ENCODE measurements around the gene R3HDM4. TPM values are rescaled to one million over a fixed set of nuclear protein-coding genes. Genes with fewer than 3 reads are reported as not detected.

The R3HDM4 gene
- total and polyA plus RNA-seq, 10 of the 15 experiments (the other 5 are each of a cell fraction or from before 2014, with no cell fraction given) = 1.3 to 65.8 (median 27.7) TPM

- no peak overlapping the region for H3K9ac ChIP-seq (ENCODE audit: control insufficient read depth, insufficient read depth, low read length)
- no peak for TF ChIP-seq USF2 (IDR thresholded peaks at IDR 0.05; ENCODE audit: borderline replicate concordance, low read depth, low read length)
- TF ChIP-seq CHD4 (IDR thresholded peaks at IDR 0.05) = no peak
- TF ChIP-seq SP1 (IDR thresholded peaks at IDR 0.05; ENCODE audit: low read depth, low read length) = no peak
- TF ChIP-seq NFYA (IDR thresholded peaks at IDR 0.05; ENCODE audit: borderline replicate concordance, low read depth, low read length) = no peak
- TF ChIP-seq CBX5 (IDR thresholded peaks at IDR 0.05; ENCODE audit: low read depth) = no peak
- TF ChIP-seq KLF5 (IDR thresholded peaks at IDR 0.05; ENCODE audit: partially characterized antibody) = no peak
- no peak for TF ChIP-seq LARP7 (IDR thresholded peaks at IDR 0.05)
- TF ChIP-seq HDAC2 (IDR thresholded peaks at IDR 0.05) = no peak
- TF ChIP-seq TCF3 (IDR thresholded peaks at IDR 0.05; ENCODE audit: borderline replicate concordance, insufficient read depth, low read depth, low read length) = no peak
- no peak for TF ChIP-seq SUPT20H (IDR thresholded peaks at IDR 0.05; ENCODE audit: borderline replicate concordance, control insufficient read depth, low read depth, low read length)
- no peak for TF ChIP-seq SRF (IDR thresholded peaks at IDR 0.05; ENCODE audit: low read depth in 2 of 2, low read length in 2 of 2)
- no peak for TF ChIP-seq POLR2AphosphoS5 (IDR thresholded peaks at IDR 0.05; ENCODE audit: low read length)
- no peak for TF ChIP-seq POU2F2 (IDR thresholded peaks at IDR 0.05; ENCODE audit: borderline replicate concordance, low read depth, low read length)
- no peak for TF ChIP-seq EED (IDR thresholded peaks at IDR 0.05; ENCODE audit: low read depth)
- no peak for TF ChIP-seq ASH2L (IDR thresholded peaks at IDR 0.05; ENCODE audit: borderline replicate concordance, low read depth)
- no peak for TF ChIP-seq MAX (IDR thresholded peaks at IDR 0.05; ENCODE audit: low read depth, low read length)
- no peak overlapping the region for H2AFZ ChIP-seq (ENCODE audit: control insufficient read depth, low read depth, low read length)
- FAIRE-seq (no peak), DNase-seq (ENCODE audit: low read depth, low spot score) (no peak), ATAC-seq (no peak)
- ChIA-PET CTCF (interaction anchor here (0.6 to 1.3 kb wide), 2 partner anchors 10 to 29 kb away, joined by 3 to 4 read pairs; no protein-coding TSS in a partner anchor), RAD21 (ENCODE audit: unreplicated experiment) (no interaction called here), POLR2A (interaction anchor here (0.5 kb wide), 1 partner anchor 92 kb away, joined by 3 read pairs; no protein-coding TSS in a partner anchor), SMC1A (ENCODE audit: uncharacterized antibody, unreplicated experiment) (interaction anchor here (0.5 to 3.0 kb wide), 2 partner anchors 9 to 11 kb away, joined by 4 to 9 read pairs; no protein-coding TSS in a partner anchor)
- H3K27me3 ChIP-seq (replicated peaks in 1 of 2; ENCODE audit: control insufficient read depth in 2 of 2, insufficient read depth in 2 of 2, low read length in 1 of 2) = no peaks in the 10 kb centered on the region
- no peaks in the 10 kb centered on the region for H3K4me1 ChIP-seq (ENCODE audit: control insufficient read depth, insufficient read depth, low read length)
- no TSS peak for BruUV-seq (replicated peaks)
- H3K9me3 ChIP-seq (replicated peaks; ENCODE audit: control insufficient read depth, insufficient read depth, low read length) = no peaks in the 10 kb centered on the region
- H3K27ac ChIP-seq (ENCODE audit: control insufficient read depth, insufficient read depth) = no peak overlapping the region
- H3K36me3 ChIP-seq (ENCODE audit: control insufficient read depth in 2 of 2, insufficient read depth in 2 of 2, low read length in 1 of 2) = peaks cover 0 to 6% of the 10 kb centered on the region in 2 experiments; a peak in 2 of 4 replicates
- no peak overlapping the region for H3K4me3 ChIP-seq
- H4K20me1 ChIP-seq (ENCODE audit: control insufficient read depth, insufficient read depth) = no peaks in the 10 kb centered on the region
- intact Hi-C loops (cut with micrococcal nuclease; ENCODE audit: unreplicated experiment) (no loop called here), in situ Hi-C loops (cut with MboI) (no loop called here)
- H3K4me2 ChIP-seq (ENCODE audit: control insufficient read depth, insufficient read depth) = no peak overlapping the region
- H3K79me2 ChIP-seq (ENCODE audit: control insufficient read depth, insufficient read depth, low read length) = peaks cover 7% of the 10 kb centered on the region
- 97% methylated on average over 10 of the region's 10 CpGs for WGBS (ENCODE audit: insufficient coverage, insufficient replicate concordance, low lambda C conversion rate, missing lambda C conversion rate)
Measured at GRCh38 chr19:896434-896833, 16.6 kb downstream of the R3HDM4 start.

Data from GM12878 (cell line).